GM18498 (cell line): ENCODE measurements around the gene NKIRAS1.
"Not testable (repeated sequence)": the region's sequence is repeated elsewhere in the genome, so short reads cannot be mapped to it uniquely, and the experiment has no call there.

Experiments
- ATAC-seq: cut with Tn5 transposase; IDR thresholded peaks from one replicate; pipeline ENCODE4 v1.9.1; 2021; ENCODE audit warnings: mild to moderate bottlenecking, moderate library complexity; ENCODE audit not compliant: unreplicated experiment

NKIRAS1 gene

DNA sequence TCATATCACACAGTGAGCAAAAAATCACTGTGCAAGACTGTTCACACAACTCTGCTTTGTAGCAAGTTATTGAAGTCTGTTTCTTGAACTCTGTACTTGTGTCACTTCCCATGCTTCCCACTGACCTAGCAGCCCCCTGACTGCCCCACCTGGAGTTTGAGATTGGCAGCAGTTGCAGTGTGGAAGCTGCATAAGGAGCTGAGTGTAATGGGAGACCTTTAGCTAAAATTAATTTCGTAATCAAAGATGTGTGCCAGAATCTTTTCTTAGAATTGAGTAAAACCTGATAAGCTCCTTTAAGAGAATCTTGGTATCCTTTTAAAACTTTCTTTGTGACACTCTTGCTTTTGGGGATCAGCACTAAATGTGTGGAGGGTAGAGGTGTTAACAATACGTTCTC, 42.8 kb downstream of the NKIRAS1 start:
- no peak for ATAC-seq

DNA sequence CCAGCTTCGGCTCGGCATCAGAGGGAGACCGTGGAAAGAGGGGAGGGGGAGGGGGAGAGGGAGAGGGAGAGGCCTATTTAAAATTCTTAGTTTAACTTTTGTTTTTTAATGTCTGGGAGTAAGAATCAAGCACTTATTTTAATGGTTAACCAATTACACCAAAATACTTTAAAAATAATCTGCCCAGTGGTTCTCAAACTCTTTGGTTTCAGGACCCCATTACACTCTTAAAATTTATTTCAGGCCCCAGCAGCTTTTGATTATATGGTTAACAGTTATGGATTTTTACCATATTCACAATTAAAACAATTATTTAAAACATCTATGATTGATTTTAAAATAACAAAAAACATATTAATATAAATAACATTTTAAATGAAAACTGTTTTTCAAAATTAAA, 44.5 kb downstream of the NKIRAS1 start:
- no peak for ATAC-seq

DNA sequence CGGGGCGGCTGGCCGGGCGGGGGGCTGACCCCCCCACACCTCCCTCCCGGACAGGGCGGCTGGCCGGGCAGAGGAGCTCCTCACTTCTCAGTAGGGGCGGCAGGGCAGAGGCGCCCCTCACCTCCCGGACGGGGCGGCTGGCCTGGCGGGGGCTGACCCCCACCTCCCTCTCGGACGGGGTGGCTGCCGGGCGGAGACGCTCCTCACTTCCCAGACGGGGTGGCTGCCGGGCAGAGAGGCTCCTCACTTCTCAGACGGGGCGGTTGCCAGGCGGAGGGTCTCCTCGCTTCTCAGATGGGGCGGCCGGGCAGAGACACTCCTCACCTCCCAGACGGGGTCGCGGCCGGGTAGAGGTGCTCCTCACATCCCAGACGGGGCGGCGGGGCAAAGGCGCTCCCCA, 45.4 kb downstream of the NKIRAS1 start:
- not testable (repeated sequence) for ATAC-seq

- ATAC-seq: not testable (repeated sequence)
These were observed 46.1 kb downstream of the NKIRAS1 start for GRCh38 chr3:23870663-23871043.

GRCh38 chr3:23869977-23870662, 46.7 kb downstream of the NKIRAS1 start:
- ATAC-seq: no peak

DNA sequence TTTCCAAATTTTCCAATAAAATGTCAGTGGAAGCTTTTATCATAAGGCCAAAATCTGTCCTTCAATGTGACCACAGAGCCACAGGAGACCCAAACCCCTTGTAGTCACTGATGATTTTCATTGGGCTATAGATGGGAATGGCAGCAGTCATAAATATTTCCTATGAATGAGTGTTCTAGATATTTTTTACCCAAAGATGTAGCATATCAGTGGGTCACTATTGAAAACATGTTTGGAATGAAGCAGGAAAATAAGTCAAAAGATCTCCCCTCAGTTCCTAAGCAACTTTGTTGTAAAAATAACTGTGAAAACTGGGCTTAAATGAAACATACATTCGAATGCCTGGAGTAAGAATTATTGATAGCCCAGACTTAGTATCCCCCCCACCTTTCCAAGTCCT, 49.0 kb downstream of the NKIRAS1 start:
- no peak for ATAC-seq

GRCh38 chr3:23867400-23867799, 49.4 kb downstream of the NKIRAS1 start:
- no peak for ATAC-seq

GRCh38 chr3:23865595-23866396, 51.0 kb downstream of the NKIRAS1 start:
- ATAC-seq: peak; percentile 81

DNA sequence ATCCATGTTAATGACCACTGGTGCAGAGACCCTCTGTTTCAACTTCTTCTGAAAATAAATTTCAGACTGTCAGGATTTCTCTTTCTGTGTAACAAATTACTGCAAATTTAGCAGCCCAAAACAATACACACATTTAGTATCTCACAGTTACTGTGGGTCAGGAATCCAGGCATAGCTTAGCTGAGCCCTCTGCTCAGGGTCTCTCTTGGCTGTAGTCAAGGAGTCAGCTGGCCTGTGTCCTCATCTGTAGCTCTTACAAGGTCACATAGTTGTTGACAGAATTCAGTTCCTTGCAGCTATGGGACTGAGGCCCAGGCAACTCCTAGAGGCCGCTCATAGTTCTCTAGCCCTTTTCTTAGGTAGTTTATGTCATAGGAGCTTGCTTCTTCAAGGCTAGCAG, 51.9 kb downstream of the NKIRAS1 start:
- no peak for ATAC-seq

DNA sequence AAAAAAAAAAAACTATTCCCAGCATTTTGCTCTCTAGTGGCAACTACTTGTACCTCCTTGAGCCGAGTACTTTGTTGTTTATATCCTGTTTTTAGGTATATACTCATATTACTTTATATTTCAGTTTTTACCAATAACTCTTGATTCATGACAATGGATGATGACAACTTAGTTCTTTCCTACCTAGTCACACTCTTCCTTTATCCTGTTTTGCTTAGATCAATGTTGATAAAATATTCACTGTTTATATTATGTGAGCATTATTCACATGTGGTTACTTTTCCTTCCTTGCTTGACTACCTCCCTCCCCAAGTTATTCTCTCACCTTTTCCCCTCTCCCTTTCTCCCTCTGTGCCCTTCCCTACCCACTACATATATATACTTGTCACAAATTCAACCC, 53.7 kb downstream of the NKIRAS1 start:
- no peak for ATAC-seq

DNA sequence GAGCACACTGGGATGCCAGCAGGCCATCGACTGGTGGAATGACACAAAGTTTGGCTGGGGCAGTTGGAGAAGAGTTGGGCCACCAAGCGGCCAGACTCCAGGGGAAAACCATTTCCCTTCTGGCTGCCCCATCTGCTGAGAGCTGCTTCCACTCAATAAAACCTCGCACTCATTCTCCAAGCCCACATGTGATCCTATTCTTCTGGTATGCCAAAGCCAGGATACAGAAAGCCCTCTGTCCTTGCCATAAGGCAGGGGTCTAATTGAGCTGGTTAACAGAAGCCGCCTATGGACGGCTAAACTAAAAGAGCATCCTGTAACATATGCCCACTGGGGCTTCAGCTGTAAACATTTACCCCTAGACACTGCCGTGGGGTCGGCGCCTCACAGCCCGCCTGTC, 55.1 kb downstream of the NKIRAS1 start:
- ATAC-seq: no peak

GRCh38 chr3:23859839-23860382, 56.9 kb downstream of the NKIRAS1 start:
- ATAC-seq: no peak

DNA sequence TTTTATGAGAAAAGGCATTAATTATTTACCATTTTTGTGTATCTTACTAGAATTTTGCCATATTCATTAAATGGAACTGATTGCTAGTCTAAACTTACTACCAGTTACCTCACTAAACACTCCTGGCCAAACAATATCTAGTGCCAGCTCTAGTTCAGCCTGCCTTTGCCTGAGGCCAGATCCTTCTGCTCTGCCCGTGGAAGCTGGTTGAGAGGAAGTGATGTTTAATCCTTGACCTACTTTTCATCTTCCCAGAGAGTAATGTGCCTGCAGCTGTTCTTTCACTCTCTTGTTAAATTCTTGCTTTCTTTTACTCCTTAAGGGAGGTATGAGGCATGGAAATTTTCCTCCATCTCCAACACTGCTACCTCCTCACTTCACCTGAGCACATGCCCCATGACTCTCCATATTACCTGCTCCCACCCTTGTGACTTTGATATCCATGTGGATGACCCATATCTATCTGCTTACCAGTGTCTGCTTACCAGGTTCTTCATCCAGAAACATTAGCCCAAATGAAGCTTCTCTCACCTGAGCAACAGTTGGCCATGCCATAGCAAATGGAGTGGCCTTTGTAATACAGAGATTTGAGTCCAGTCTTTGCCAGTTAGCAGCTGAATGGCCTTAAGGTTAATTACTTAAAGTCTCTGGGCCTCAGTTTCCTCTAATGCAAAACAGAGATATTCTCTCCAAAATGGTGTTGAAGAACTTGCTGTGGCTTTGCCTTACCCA, 57.6 kb downstream of the NKIRAS1 start:
- no peak for ATAC-seq

DNA sequence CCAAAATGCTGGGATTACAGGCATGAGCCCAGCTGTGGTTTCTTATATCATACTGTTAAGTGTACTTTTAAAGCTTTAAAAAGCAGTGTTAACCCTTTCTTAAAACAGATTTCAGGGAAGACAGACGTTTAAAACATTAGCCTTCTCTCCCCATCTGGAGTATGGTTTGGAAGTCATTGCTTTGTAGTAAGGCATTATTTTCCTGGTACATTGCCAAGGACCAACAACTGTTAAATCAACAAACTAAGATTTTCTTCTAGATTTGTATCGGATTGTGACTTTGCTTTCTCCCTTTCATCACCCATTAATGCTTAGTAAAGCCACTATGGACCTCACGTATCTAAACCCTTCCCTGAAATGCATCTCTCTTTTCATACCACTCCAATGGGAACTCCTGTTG, 60.5 kb downstream of the NKIRAS1 start:
- ATAC-seq: no peak

GRCh38 chr3:23849462-23849861, 67.3 kb downstream of the NKIRAS1 start:
- ATAC-seq: not testable (repeated sequence)

GRCh38 chr3:23845326-23846216, 71.2 kb downstream of the NKIRAS1 start:
- ATAC-seq: no peak

- no peak for ATAC-seq
These were observed 72.9 kb downstream of the NKIRAS1 start for GRCh38 chr3:23843869-23844268.
